H1 (cell line): ENCODE results near the gene IFNK. TPM values are rescaled to one million over a fixed set of nuclear protein-coding genes. Genes with fewer than 3 reads are reported as not detected.

ENCODE experiments used
- CTCF ChIA-PET: fragments of 300-600 bp; sonication (Branson Sonifier 250); formaldehyde crosslinking; loops from one replicate; lab custom pipeline; 2021; ENCODE audit not compliant: partially characterized antibody; lab: Charles Lee
- POLR2A ChIA-PET: fragments of 300-600 bp; sonication (Branson Sonifier 250); formaldehyde crosslinking; loops from one replicate; lab custom pipeline; 2021; ENCODE audit warnings: inconsistent platforms; ENCODE audit not compliant: partially characterized antibody; lab: Charles Lee
- DNase-seq, 2 experiments: peaks; one replicate each; pipeline versions ENCODE4 v3.0.0 to v3.0.0-alpha.2; 2010 to 2022; ENCODE audit warnings: low spot score in 2 of 2, low read depth in 1 of 2, mixed read lengths in 1 of 2
- FAIRE-seq: peaks from 2 replicates; lab custom pipeline; 2011; peaks lifted over from hg19 to GRCh38; lab: Jason Lieb, UNC
- H2AFZ ChIP-seq: 2 replicates; pipeline ENCODE4 v1.8.1; 2012; ENCODE audit warnings: low read length, inconsistent platforms
- H2AK5ac ChIP-seq: 2 replicates; pipeline ENCODE4 v1.6.1; 2013; ENCODE audit warnings: low read depth, low read length
- H2BK120ac ChIP-seq: replicated peaks from 2 replicates; pipeline ENCODE3; 2013; ENCODE audit warnings: low read depth, low read length, inconsistent platforms
- H2BK12ac ChIP-seq: 2 replicates; pipeline ENCODE4 v1.6.1; 2013; ENCODE audit warnings: low read depth, low read length
- H2BK15ac ChIP-seq: 2 replicates; pipeline ENCODE4 v1.6.1; 2013; ENCODE audit warnings: low read length
- H2BK20ac ChIP-seq: 2 replicates; pipeline ENCODE4 v1.6.1; 2013; ENCODE audit warnings: low read length
- H2BK5ac ChIP-seq: 2 replicates; pipeline ENCODE4 v1.6.1; 2013; ENCODE audit warnings: low read depth, low read length
- H3K14ac ChIP-seq: 2 replicates; pipeline ENCODE4 v1.6.1; 2013; ENCODE audit warnings: inconsistent platforms; ENCODE audit not compliant: insufficient read length
- H3K18ac ChIP-seq: 2 replicates; pipeline ENCODE4 v1.6.1; 2013; ENCODE audit warnings: low read length; ENCODE audit errors: extremely low read depth
- H3K23ac ChIP-seq: 2 replicates; pipeline ENCODE4 v1.6.1; 2013; ENCODE audit warnings: inconsistent platforms; ENCODE audit not compliant: insufficient read length
- H3K23me2 ChIP-seq: 2 replicates; pipeline ENCODE4 v1.6.1; 2013; ENCODE audit warnings: low read depth, low read length
- H3K27ac ChIP-seq: 2 replicates; pipeline ENCODE4 v1.6.1; 2011; ENCODE audit warnings: low read depth, low read length, inconsistent platforms
- H3K27me3 ChIP-seq, 4 experiments: replicated peaks in 1 of 4; 1 replicate in 1 of 4; 2 replicates in 3 of 4; pipeline versions ENCODE4 v1.6.1 to v1.8.1; 2011 to 2013; ENCODE audit warnings: low read length in 3 of 4, mild to moderate bottlenecking in 3 of 4, inconsistent platforms in 2 of 4, mixed read lengths in 2 of 4, moderate library complexity in 1 of 4; ENCODE audit not compliant: control insufficient read depth in 3 of 4, insufficient read depth in 3 of 4; ENCODE audit errors: extremely low read depth in 1 of 4
- H3K36me3 ChIP-seq, 4 experiments: 2 replicates each; pipeline versions ENCODE4 v1.6.1 to v1.8.1; 2011 to 2013; ENCODE audit warnings: mild to moderate bottlenecking in 4 of 4, low read length in 3 of 4, moderate library complexity in 2 of 4, control low read depth in 1 of 4, inconsistent platforms in 1 of 4; ENCODE audit not compliant: insufficient read depth in 4 of 4, control insufficient read depth in 2 of 4
- H3K4ac ChIP-seq: replicated peaks from 2 replicates; pipeline ENCODE3; 2013; ENCODE audit warnings: low read length, low read depth, mixed read lengths, inconsistent platforms; ENCODE audit not compliant: insufficient read length
- H3K4me1 ChIP-seq, 4 experiments: replicated peaks in 1 of 4; 1 replicate in 1 of 4; 2 replicates in 3 of 4; pipeline versions ENCODE4 v1.6.1 to v1.8.1; 2011 to 2013; ENCODE audit warnings: low read length in 3 of 4, inconsistent platforms in 2 of 4, mixed read lengths in 1 of 4; ENCODE audit not compliant: insufficient read depth in 4 of 4, control insufficient read depth in 3 of 4
- H3K4me2 ChIP-seq, 2 experiments: 2 replicates each; pipeline versions ENCODE4 v1.6.1 to v1.8.1; 2011 to 2013; ENCODE audit warnings: low read depth in 2 of 2, low read length in 2 of 2, control low read depth in 1 of 2, inconsistent platforms in 1 of 2, mild to moderate bottlenecking in 1 of 2; ENCODE audit not compliant: insufficient read depth in 1 of 2
- H3K4me3 ChIP-seq, 4 experiments: fragments of 200-600, 300-600 bp in 1 of 4; sonication (generic), shearing (Covaris generic), sonication (Bioruptor Twin) in 1 of 4; 2 replicates each; pipeline versions ENCODE4 v1.5.1 to v1.8.1; 2011 to 2016; ENCODE audit warnings: low read length in 4 of 4, low read depth in 3 of 4, control low read depth in 2 of 4, inconsistent platforms in 2 of 4, mild to moderate bottlenecking in 2 of 4, mixed read lengths in 1 of 4, moderate library complexity in 1 of 4; ENCODE audit not compliant: insufficient read depth in 2 of 4; ENCODE audit errors: extremely low read depth in 1 of 4
- H3K56ac ChIP-seq: replicated peaks from 2 replicates; pipeline ENCODE3; 2013; ENCODE audit warnings: low read depth, mild to moderate bottlenecking, mixed read lengths, low read length, inconsistent platforms; ENCODE audit not compliant: insufficient read length
- H3K79me1 ChIP-seq: 2 replicates; pipeline ENCODE4 v1.6.1; 2013; ENCODE audit warnings: low read depth, low read length, control low read depth
- H3K79me2 ChIP-seq, 2 experiments: 2 replicates each; pipeline versions ENCODE4 v1.6.1 to v1.8.1; 2012 to 2013; ENCODE audit warnings: low read length in 2 of 2, mild to moderate bottlenecking in 2 of 2, inconsistent platforms in 1 of 2; ENCODE audit not compliant: insufficient read depth in 2 of 2, control insufficient read depth in 1 of 2
- H3K9ac ChIP-seq, 4 experiments: replicated peaks in 1 of 4; 1 replicate in 1 of 4; 2 replicates in 3 of 4; pipeline versions ENCODE4 v1.6.1 to v1.8.1; 2011 to 2013; ENCODE audit warnings: low read depth in 3 of 4, low read length in 3 of 4, control low read depth in 2 of 4, mild to moderate bottlenecking in 2 of 4, moderate library complexity in 2 of 4, inconsistent platforms in 1 of 4; ENCODE audit errors: extremely low read depth in 1 of 4
- H3K9me3 ChIP-seq, 2 experiments: 2 replicates each; pipeline versions ENCODE4 v1.6.1 to v1.8.1; 2012 to 2013; ENCODE audit warnings: mild to moderate bottlenecking in 2 of 2, moderate library complexity in 2 of 2, control low read depth in 1 of 2, inconsistent platforms in 1 of 2, low read depth in 1 of 2, low read length in 1 of 2, mixed read lengths in 1 of 2; ENCODE audit not compliant: insufficient read depth in 2 of 2
- H4K20me1 ChIP-seq, 2 experiments: replicated peaks in 1 of 2; 2 replicates each; pipeline versions ENCODE3 to v1.8.1; 2011 to 2013; ENCODE audit warnings: inconsistent platforms in 2 of 2, low read length in 2 of 2, mild to moderate bottlenecking in 1 of 2; ENCODE audit not compliant: insufficient read depth in 2 of 2, control insufficient read depth in 1 of 2
- H4K5ac ChIP-seq: 2 replicates; pipeline ENCODE4 v1.6.1; 2013; ENCODE audit warnings: low read length, low read depth, mixed read lengths, inconsistent platforms; ENCODE audit not compliant: insufficient read length
- H4K8ac ChIP-seq: 2 replicates; pipeline ENCODE4 v1.8.0; 2013; ENCODE audit warnings: mild to moderate bottlenecking, moderate library complexity, low read length, inconsistent platforms; ENCODE audit not compliant: insufficient read depth; ENCODE audit errors: extremely low read depth
- H4K91ac ChIP-seq: replicated peaks from 2 replicates; pipeline ENCODE3; 2013; ENCODE audit warnings: low read length, mixed read lengths, inconsistent platforms; ENCODE audit not compliant: insufficient read length
- ATF2 ChIP-seq: IDR thresholded peaks from 2 replicates; pipeline ENCODE4 v1.6.1; 2012; ENCODE audit warnings: low read length, inconsistent platforms
- BACH1 ChIP-seq: IDR thresholded peaks from 2 replicates; pipeline ENCODE4 v1.6.1; 2012; ENCODE audit warnings: low read length, improper control_type of control experiment
- CHD1 ChIP-seq: IDR thresholded peaks from 2 replicates; pipeline ENCODE4 v1.6.1; 2012; ENCODE audit warnings: low read depth, low read length, improper control_type of control experiment
- EZH2 ChIP-seq: fragments of 200-600 bp; sonication (generic); IDR thresholded peaks from 2 replicates; pipeline ENCODE4 v1.7.1; 2012; ENCODE audit warnings: low read depth, mild to moderate bottlenecking, moderate library complexity, low read length, inconsistent platforms; ENCODE audit not compliant: severe bottlenecking
- FOSL1 ChIP-seq: IDR thresholded peaks from 2 replicates; pipeline ENCODE4 v1.6.1; 2011; ENCODE audit warnings: mild to moderate bottlenecking, low read depth, low read length, moderate library complexity; ENCODE audit not compliant: insufficient read depth
- PHF8 ChIP-seq: fragments of 200-600 bp; sonication (generic); conservative IDR thresholded peaks from 2 replicates; pipeline ENCODE4 v1.7.1; 2012; ENCODE audit warnings: low read depth, mild to moderate bottlenecking, inconsistent platforms, low read length, moderate library complexity
- RAD21 ChIP-seq, 2 experiments: IDR thresholded peaks in 1 of 2; conservative IDR thresholded peaks in 1 of 2; 2 replicates each; pipeline ENCODE4 v1.6.1; 2011; ENCODE audit warnings: low read depth in 2 of 2, low read length in 2 of 2, improper control_type of control experiment in 1 of 2, inconsistent platforms in 1 of 2, mild to moderate bottlenecking in 1 of 2, moderate library complexity in 1 of 2
- SIN3A ChIP-seq, 2 experiments: IDR thresholded peaks in 1 of 2; conservative IDR thresholded peaks in 1 of 2; 2 replicates each; pipeline ENCODE4 v1.6.1; 2011 to 2012; ENCODE audit warnings: low read length in 2 of 2, improper control_type of control experiment in 1 of 2, low read depth in 1 of 2, mild to moderate bottlenecking in 1 of 2
- TAF7 ChIP-seq: optimal IDR thresholded peaks from 2 replicates; pipeline ENCODE3; 2011; ENCODE audit warnings: low read depth, mild to moderate bottlenecking, inconsistent platforms, low read length, moderate library complexity, borderline replicate concordance
- TEAD4 ChIP-seq: IDR thresholded peaks from 2 replicates; pipeline ENCODE4 v1.6.1; 2012; ENCODE audit warnings: low read depth, low read length, inconsistent platforms, mixed read lengths
- WGBS, 2 experiments: shearing (Covaris generic) in 1 of 2; methylation state at CpG; one replicate each; pipeline versions ENCODE4 v1.1.6 to v1.1.7; 2013 to 2015; ENCODE audit warnings: low lambda C conversion rate in 2 of 2, mixed read lengths in 2 of 2, inconsistent platforms in 1 of 2, low coverage in 1 of 2, missing lambda C conversion rate in 1 of 2; ENCODE audit not compliant: insufficient replicate concordance in 2 of 2, insufficient coverage in 1 of 2, insufficient read length in 1 of 2; ENCODE audit errors: extremely low coverage in 1 of 2, missing lambda C conversion rate in 1 of 2; 5-methylcytosine and 5-hydroxymethylcytosine counted together
- polyA plus RNA-seq, 7 experiments: library from polyadenylated mRNA; depleted of rRNA in 3 of 7; stranded (reverse) in 5 of 7; unstranded in 2 of 7; fragments of >200 nt in 5 of 7; fragments of 200-250 nt in 2 of 7; gene quantifications; 1 replicate in 5 of 7; 2 replicates in 1 of 7; 4 replicates in 1 of 7; pipeline versions ENCODE4 v1.2.1 to v1.2.3, GENCODE V29; 2011 to 2013; ENCODE audit warnings: missing spikeins in 2 of 7, mixed read lengths in 2 of 7
- total RNA-seq: library from RNA; stranded (reverse); fragmentation: NEBNext Ultra II Directional; extraction: Animal tissue kit (Norgen Biotek cat#: 25700); gene quantifications from 2 replicates; pipeline ENCODE4 v1.2.1, GENCODE V29; 2021

Gene IFNK
- total and polyA plus RNA-seq, 2 of the 8 experiments (the other 6 are each of a cell fraction or from before 2014, with no cell fraction given), result not detected

DNA sequence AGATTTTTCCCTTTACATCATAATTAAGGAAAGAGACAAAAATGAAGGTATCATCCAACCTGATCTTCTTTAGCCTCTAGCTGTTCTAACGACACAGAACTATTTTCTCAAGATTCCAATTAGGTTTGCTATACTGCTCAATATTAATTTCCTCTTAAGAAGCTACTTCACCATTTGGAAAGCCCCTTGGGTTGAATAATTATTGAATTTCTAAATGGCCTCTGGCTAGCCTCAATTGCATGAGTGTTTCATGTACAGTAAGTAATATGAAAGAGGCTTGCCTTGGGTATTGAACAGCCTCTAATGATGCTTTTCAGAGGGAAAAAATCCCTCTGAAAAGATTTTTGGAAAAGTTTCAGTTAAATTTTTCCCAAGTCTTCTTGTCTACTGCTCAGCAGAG, 9.2 kb downstream of the IFNK start:
- H2BK15ac ChIP-seq, result no peak overlapping the region
- H3K56ac ChIP-seq, result no peak overlapping the region
- H2AK5ac ChIP-seq, result no peak overlapping the region
- no peak for DNase-seq
- H4K20me1 ChIP-seq, result no peaks in the 10 kb centered on the region
- no peak overlapping the region for H2BK20ac ChIP-seq
- H3K4me2 ChIP-seq, result no peak overlapping the region
- H3K18ac ChIP-seq, result no peak overlapping the region
- H2BK120ac ChIP-seq, result no peak overlapping the region
- no peaks in the 10 kb centered on the region for H3K27me3 ChIP-seq
- no peak overlapping the region for H3K4ac ChIP-seq
- no peak overlapping the region for H3K23ac ChIP-seq
- FAIRE-seq, result no peak
- H3K9me3 ChIP-seq, result no peaks in the 10 kb centered on the region
- no peak overlapping the region for H2AFZ ChIP-seq
- POLR2A ChIA-PET, result interaction anchor here (0.6 to 1.2 kb wide), 3 partner anchors 13 to 200 kb away, joined by 3 to 4 read pairs (median 3); no protein-coding TSS in a partner anchor
- H3K27ac ChIP-seq, result no peak overlapping the region
- H3K4me3 ChIP-seq, result no peak overlapping the region
- no peak overlapping the region for H3K9ac ChIP-seq
- no peak overlapping the region for H4K5ac ChIP-seq
- H3K36me3 ChIP-seq, result no peaks in the 10 kb centered on the region
- H3K23me2 ChIP-seq, result peaks cover 6% of the 10 kb centered on the region; the same call in 1 of the 2 replicates
- WGBS, 2 experiments, result 87% methylated on average over 1 of the region's 1 CpG; no CpG with 5 or more reads in 1 of the 2 experiments
- no peak overlapping the region for H2BK5ac ChIP-seq
- no peak overlapping the region for H2BK12ac ChIP-seq
- no peaks in the 10 kb centered on the region for H3K79me1 ChIP-seq
- H3K4me1 ChIP-seq, result peaks cover 0 to 5% (median 0%) of the 10 kb centered on the region in 4 experiments; a peak in 4 of 7 replicates
- CTCF ChIA-PET, result interaction anchor here (1.4 to 2.8 kb wide), 3 partner anchors 9 to 201 kb away, joined by 3 to 16 read pairs (median 8); no protein-coding TSS in a partner anchor
- H4K91ac ChIP-seq, result no peak overlapping the region
- no peaks in the 10 kb centered on the region for H3K79me2 ChIP-seq
- H3K14ac ChIP-seq, result no peak overlapping the region
- H4K8ac ChIP-seq, result no peak overlapping the region
- TF ChIP-seq SIN3A (conservative IDR thresholded peaks at IDR 0.05 in 1 of 2, IDR thresholded peaks at IDR 0.05 in 1 of 2; ENCODE audit: low read depth in 1 of 2, low read length in 2 of 2) (no peak), RAD21 (IDR thresholded peaks at IDR 0.05 in 1 of 2, conservative IDR thresholded peaks at IDR 0.05 in 1 of 2; ENCODE audit: low read depth in 2 of 2, low read length in 2 of 2) (no peak), ATF2 (no peak), FOSL1 (no peak), BACH1 (no peak), PHF8 (no peak), EZH2 (no peak), CHD1 (no peak), TEAD4 (no peak), TAF7 (no peak)
